HEK293 (cell line): ENCODE results near the gene AP5M1.

ENCODE experiments used
- CTCF ChIP-seq: fragments of 450-650 bp; formaldehyde crosslinking; IDR thresholded peaks from 2 replicates; pipeline ENCODE4 v1.5.1; 2016; ENCODE audit warnings: missing biosample characterization, missing genetic modification characterization
- PBX3 ChIP-seq: sonication (generic); formaldehyde crosslinking; IDR thresholded peaks from 2 replicates; pipeline ENCODE4 v1.8.1; 2022; ENCODE audit warnings: mild to moderate bottlenecking, moderate library complexity, missing genetic modification reagents
- REST ChIP-seq: fragments of 450-650 bp; formaldehyde crosslinking; IDR thresholded peaks from 2 replicates; pipeline ENCODE4 v1.5.1; 2016; ENCODE audit warnings: missing biosample characterization, missing genetic modification characterization
- SALL2 ChIP-seq: fragments of 450-650 bp; formaldehyde crosslinking; IDR thresholded peaks from 2 replicates; pipeline ENCODE4 v1.5.0; 2017; ENCODE audit warnings: missing biosample characterization, mild to moderate bottlenecking, missing genetic modification characterization, borderline replicate concordance
- TSHZ1 ChIP-seq: fragments of 450-650 bp; formaldehyde crosslinking; IDR thresholded peaks from 2 replicates; pipeline ENCODE4 v1.5.1; 2016; ENCODE audit warnings: missing biosample characterization, missing genetic modification characterization, borderline replicate concordance
- ZNF274 ChIP-seq, 2 experiments: fragments of 200-500 bp in 1 of 2; fragments of 450-650 bp in 1 of 2; sonication (Bioruptor generic) in 1 of 2; formaldehyde crosslinking in 1 of 2; IDR thresholded peaks; 2 replicates each; pipeline versions ENCODE4 v1.5.1 to v1.6.1; 2014 to 2016; ENCODE audit warnings: borderline replicate concordance in 1 of 2, inconsistent platforms in 1 of 2, low read length in 1 of 2, missing biosample characterization in 1 of 2, missing genetic modification characterization in 1 of 2
- ZNF362 ChIP-seq: fragments of 450-650 bp; formaldehyde crosslinking; IDR thresholded peaks from 2 replicates; pipeline ENCODE4 v1.5.1; 2016; ENCODE audit warnings: missing biosample characterization, missing genetic modification characterization
- ZNF530 ChIP-seq: fragments of 450-650 bp; formaldehyde crosslinking; IDR thresholded peaks from 2 replicates; pipeline ENCODE4 v1.5.1; 2016; ENCODE audit warnings: low read depth, missing biosample characterization, missing genetic modification characterization
- ZNF580 ChIP-seq: fragments of 450-650 bp; formaldehyde crosslinking; IDR thresholded peaks from 2 replicates; pipeline ENCODE4 v1.5.1; 2016; ENCODE audit warnings: missing biosample characterization, missing genetic modification characterization
- ZNF776 ChIP-seq: fragments of 450-650 bp; formaldehyde crosslinking; IDR thresholded peaks from 2 replicates; pipeline ENCODE4 v1.5.0; 2017; ENCODE audit warnings: missing biosample characterization, missing genetic modification characterization, borderline replicate concordance

- TF ChIP-seq PBX3 (CRISPR knock-in tag) (no peak), ZNF362 (tag by site-specific recombination) (no peak), CTCF (tag by site-specific recombination) (no peak), TSHZ1 (tag by site-specific recombination) (no peak), REST (tag by site-specific recombination) (no peak), ZNF274 (IDR thresholded peaks at IDR 0.05; ENCODE audit: low read length) (no peak), ZNF274 (tag by site-specific recombination; IDR thresholded peaks at IDR 0.05; ENCODE audit: borderline replicate concordance) (no peak), ZNF530 (tag by site-specific recombination) (no peak), SALL2 (no peak), ZNF580 (no peak), ZNF776 (tag by site-specific recombination) (no peak)
Observed at GRCh38 chr14:57254884-57255283, 13.9 kb upstream of the AP5M1 start.
